ENCODE data around the gene SPP1.

SPP1 gene

DNA sequence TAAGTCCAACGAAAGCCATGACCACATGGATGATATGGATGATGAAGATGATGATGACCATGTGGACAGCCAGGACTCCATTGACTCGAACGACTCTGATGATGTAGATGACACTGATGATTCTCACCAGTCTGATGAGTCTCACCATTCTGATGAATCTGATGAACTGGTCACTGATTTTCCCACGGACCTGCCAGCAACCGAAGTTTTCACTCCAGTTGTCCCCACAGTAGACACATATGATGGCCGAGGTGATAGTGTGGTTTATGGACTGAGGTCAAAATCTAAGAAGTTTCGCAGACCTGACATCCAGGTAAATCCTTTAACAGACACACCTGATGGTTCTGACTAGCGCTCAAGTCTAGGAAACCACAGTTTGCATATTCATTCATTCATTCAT, 6.0 kb downstream of the SPP1 start:
- DNase-seq (ENCODE audit: extremely low read depth, low read depth): no peak
- TF ChIP-seq CTCF (IDR thresholded peaks at IDR 0.05; ENCODE audit: low read depth, low read length): no peak

DNA sequence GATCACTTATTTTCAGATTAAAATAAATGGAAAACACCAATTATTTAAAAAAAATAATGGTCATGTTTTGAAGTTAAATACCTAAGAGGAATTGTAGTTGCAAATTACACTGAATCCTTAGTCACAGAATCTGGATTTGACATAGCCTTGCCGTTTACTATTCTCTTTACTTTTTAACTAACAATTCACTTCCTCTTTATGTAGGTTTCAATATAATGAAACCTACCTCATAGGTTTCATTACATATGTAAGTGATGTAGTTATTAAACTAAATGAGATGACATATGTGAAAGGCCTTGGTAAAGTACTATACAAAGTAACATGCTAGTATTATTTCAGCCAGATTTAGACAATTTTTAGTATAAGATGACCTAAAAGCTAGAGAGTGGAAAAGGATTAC, 6.5 kb downstream of the SPP1 start:
- TF ChIP-seq CTCF (IDR thresholded peaks at IDR 0.05; ENCODE audit: low read depth, low read length): no peak
- no peak for DNase-seq (ENCODE audit: extremely low read depth, low read depth)

DNA sequence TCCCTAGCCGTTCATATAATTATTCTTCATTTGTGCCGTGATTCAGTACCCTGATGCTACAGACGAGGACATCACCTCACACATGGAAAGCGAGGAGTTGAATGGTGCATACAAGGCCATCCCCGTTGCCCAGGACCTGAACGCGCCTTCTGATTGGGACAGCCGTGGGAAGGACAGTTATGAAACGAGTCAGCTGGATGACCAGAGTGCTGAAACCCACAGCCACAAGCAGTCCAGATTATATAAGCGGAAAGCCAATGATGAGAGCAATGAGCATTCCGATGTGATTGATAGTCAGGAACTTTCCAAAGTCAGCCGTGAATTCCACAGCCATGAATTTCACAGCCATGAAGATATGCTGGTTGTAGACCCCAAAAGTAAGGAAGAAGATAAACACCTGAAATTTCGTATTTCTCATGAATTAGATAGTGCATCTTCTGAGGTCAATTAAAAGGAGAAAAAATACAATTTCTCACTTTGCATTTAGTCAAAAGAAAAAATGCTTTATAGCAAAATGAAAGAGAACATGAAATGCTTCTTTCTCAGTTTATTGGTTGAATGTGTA, 7.0 kb downstream of the SPP1 start:
- TF ChIP-seq CTCF (IDR thresholded peaks at IDR 0.05; ENCODE audit: low read depth, low read length): no peak
- no peak for DNase-seq (ENCODE audit: extremely low read depth, low read depth)

DNA sequence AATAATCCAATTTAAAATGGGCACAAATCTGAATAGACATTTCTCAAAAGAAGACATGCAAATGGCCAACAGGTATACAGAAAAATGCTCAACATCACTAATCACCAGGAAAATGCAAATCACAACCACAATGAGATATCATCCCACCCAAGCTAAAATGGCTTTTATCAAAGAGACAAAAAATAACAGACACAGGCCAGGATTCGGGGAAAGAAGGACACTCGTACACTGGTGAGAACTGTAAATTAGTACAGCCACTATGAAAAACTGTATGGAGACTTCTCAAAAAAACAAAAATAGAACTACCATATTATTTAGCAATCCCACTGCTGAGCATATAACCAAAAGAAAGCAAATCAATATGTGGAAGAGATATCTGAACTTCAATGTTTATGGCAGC, 8.5 kb downstream of the SPP1 start:
- no peak for DNase-seq (ENCODE audit: extremely low read depth, low read depth)
- TF ChIP-seq CTCF (IDR thresholded peaks at IDR 0.05; ENCODE audit: low read depth, low read length): no peak

GRCh38 chr4:87985097-87985886, 9.8 kb downstream of the SPP1 start:
- no peak for DNase-seq (ENCODE audit: extremely low read depth, low read depth)
- TF ChIP-seq CTCF (IDR thresholded peaks at IDR 0.05; ENCODE audit: low read depth, low read length): peak; percentile 44

- no peak for DNase-seq (ENCODE audit: extremely low read depth, low read depth)
- no peak for TF ChIP-seq CTCF (IDR thresholded peaks at IDR 0.05; ENCODE audit: low read depth, low read length)
Observed at GRCh38 chr4:87985887-87986200, 10.3 kb downstream of the SPP1 start.

DNA sequence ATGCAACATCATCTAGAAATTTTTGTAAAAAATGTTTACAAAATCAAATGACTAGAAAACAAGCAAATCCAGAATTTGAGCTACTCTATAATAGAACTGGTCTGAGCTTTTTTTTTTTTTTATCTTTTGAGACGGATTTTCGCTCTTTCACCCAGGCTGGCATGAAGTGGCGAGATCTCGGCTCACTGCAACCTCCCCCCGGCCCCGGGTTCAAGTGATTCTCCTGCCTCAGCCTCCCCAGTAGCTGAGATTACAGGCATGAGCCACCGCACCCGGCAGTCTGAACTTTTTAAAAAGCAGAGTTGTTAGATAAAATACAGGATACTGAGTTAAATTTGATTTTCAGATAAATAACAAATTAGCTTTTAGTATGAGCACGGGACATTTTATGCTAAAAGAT, 11.0 kb downstream of the SPP1 start:
- TF ChIP-seq CTCF (IDR thresholded peaks at IDR 0.05; ENCODE audit: low read depth, low read length): no peak
- no peak for DNase-seq (ENCODE audit: extremely low read depth, low read depth)

Measured in AG09319 (cell line).